Thymus (tissue), 11 donors: ENCODE data around the gene GPR85. TPM values are rescaled to one million over a fixed set of nuclear protein-coding genes. Genes with fewer than 3 reads are reported as not detected.

ENCODE experiments used
- DNase-seq, 9 donors: peaks; one replicate each; pipeline ENCODE4 v3.0.0-alpha.2; 2013; ENCODE audit warnings: low spot score in 9 of 9, low read depth in 6 of 9, missing footprints in 1 of 9
- H3K27ac ChIP-seq, 2 donors: one replicate each; pipeline ENCODE4 v1.5.1; 2013; ENCODE audit warnings: control low read depth in 1 of 2, low read depth in 1 of 2, low read length in 1 of 2, mild to moderate bottlenecking in 1 of 2, moderate library complexity in 1 of 2
- H3K27me3 ChIP-seq, 2 donors: one replicate each; pipeline ENCODE4 v1.5.1; 2013; ENCODE audit warnings: low read length in 1 of 2; ENCODE audit not compliant: control insufficient read depth in 2 of 2, insufficient read depth in 1 of 2
- H3K36me3 ChIP-seq, 2 donors: one replicate each; pipeline ENCODE4 v1.5.1; 2013; ENCODE audit warnings: low read length in 1 of 2, mild to moderate bottlenecking in 1 of 2, moderate library complexity in 1 of 2; ENCODE audit not compliant: control insufficient read depth in 2 of 2, insufficient read depth in 2 of 2
- H3K4me1 ChIP-seq, 2 donors: one replicate each; pipeline ENCODE4 v1.5.1; 2013; ENCODE audit warnings: low read length in 2 of 2; ENCODE audit not compliant: control insufficient read depth in 2 of 2, insufficient read depth in 2 of 2
- H3K4me3 ChIP-seq, 2 donors: one replicate each; pipeline ENCODE4 v1.5.1; 2013; ENCODE audit warnings: low read length in 2 of 2, control low read depth in 1 of 2, mild to moderate bottlenecking in 1 of 2
- H3K9me3 ChIP-seq, 2 donors: one replicate each; pipeline ENCODE4 v1.5.1; 2013; ENCODE audit warnings: low read length in 1 of 2, mild to moderate bottlenecking in 1 of 2; ENCODE audit not compliant: control insufficient read depth in 2 of 2, insufficient read depth in 1 of 2
- WGBS: extraction: QIAGEN DNeasy Blood & Tissue Kit; methylation state at CpG from one replicate; pipeline ENCODE4 v1.1.7; 2013; 5-methylcytosine and 5-hydroxymethylcytosine counted together
- polyA plus RNA-seq: library from polyadenylated mRNA; stranded (reverse); fragments of 200-250 nt; gene quantifications from one replicate; pipeline ENCODE4 v1.2.3, GENCODE V29; 2013
- total RNA-seq: library from RNA; stranded (reverse); fragments of 120-200 nt; gene quantifications from one replicate; pipeline ENCODE4 v1.2.4, GENCODE V29; 2013
- donor health status: healthy.

The GPR85 gene
- total and polyA plus RNA-seq, 2 donors = 0.71 to 1.3 TPM

DNA sequence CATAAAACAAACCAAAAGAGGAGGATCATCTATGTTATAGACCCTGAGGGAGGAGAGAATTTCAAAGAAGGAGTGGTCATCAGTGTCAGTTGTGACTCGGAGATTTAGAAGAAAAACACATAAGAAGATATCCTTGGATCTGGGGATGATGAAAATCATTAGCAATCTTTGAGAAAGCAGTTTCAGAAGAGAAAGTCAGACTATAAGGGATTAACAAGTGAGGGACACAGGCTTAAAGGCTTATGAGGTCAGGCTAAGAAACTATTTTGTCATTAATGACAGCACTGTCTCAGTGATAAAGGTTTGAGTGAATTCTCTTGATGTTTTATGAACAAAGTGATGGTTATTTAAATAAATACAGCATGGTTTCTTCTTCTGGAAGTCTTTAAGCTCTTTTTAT, 6.1 kb upstream of the GPR85 start:
- Histone ChIP-seq H3K9me3 (no peaks in the 10 kb centered on the region), H3K27ac (no peak overlapping the region), H3K27me3 (no peaks in the 10 kb centered on the region), H3K4me1 (no peaks in the 10 kb centered on the region), H3K36me3 (no peaks in the 10 kb centered on the region), H3K4me3 (no peak overlapping the region)
- 95% methylated on average over 1 of the region's 1 CpG for WGBS
- no peak for DNase-seq

DNA sequence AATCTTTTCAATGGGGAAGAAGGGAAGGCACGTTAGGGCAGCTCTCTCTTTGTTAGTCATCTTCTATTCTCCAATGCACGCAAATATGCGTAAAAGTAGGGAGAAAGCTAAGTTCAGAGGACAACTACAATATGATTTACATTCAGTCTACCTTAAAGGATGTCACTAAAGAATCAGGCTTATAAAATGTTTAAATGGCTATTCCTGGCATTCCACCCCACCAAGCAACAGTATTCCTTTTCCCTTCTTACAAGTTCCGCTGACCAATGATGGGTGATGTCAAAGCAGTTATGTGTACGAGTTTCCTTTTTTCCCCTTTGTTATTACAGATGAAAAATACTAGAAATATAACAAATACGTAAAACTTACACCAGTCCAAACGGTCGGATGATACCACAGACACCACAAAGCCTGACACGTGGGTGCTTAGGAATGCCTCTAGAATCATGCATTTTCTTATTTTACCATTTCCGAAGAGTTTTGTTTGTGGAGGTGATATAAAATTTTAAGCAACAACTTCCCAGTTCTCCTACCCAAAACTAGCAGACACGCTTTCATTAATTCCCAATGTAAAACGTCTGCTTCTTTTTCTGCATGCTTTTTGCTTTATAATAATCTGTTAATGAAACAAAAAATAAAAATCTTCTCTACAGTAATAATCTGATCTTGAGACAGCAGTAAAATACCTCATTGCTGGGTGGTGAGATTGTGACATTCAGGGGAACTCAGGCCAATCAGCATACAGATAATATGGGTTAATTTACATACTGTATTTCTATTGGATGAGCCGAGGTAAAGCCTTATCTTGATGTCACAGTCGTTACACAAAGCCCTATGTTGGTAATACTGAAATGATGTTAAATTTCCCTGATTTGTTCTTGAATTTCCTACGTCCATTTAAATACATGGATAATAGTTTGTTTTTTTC, 708 bp upstream of the GPR85 start:
- Histone ChIP-seq H3K27me3 (peaks cover 0 to 18% of the 10 kb centered on the region in 2 donors), H3K36me3 (no peaks in the 10 kb centered on the region), H3K27ac (peak overlapping the region in 1 of 2 donors; percentile 13), H3K4me1 (peaks cover 0 to 3% of the 10 kb centered on the region in 2 donors), H3K9me3 (no peaks in the 10 kb centered on the region), H3K4me3 (peak overlapping the region in 1 of 2 donors; percentile 33)
- peak in 4 of 9 donors; percentile 3 to 39 (median 11) for DNase-seq
- WGBS = 55% methylated on average over 15 of the region's 15 CpGs

DNA sequence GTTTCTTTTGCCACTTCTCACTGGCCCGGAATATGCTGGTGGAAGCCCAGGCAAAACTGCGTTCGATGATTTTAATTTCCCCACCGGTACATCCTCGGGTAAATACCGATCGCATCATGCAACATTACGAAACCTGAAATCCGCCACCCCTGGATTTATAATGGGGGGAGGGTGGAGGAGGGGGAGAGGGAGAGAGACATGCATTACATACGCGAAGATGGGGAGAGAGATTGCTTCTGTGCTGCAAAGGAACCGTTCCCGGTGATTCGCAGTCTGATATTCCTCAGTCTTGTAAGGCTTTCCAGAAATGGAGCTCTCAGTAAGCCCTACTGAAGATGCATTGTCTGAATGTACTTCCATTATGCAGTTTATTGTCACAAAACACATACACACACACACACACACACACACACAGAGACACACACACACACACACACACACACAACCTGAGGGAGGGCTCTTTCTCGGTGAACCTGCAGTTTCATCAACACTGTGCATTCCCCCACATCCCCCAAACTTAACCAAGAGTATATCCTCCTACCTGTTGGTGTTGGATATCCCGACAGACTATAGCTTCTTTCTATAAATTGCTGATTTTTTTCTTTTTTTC, 741 bp downstream of the GPR85 start:
- Histone ChIP-seq H3K4me1 (peaks cover 0 to 3% of the 10 kb centered on the region in 2 donors), H3K4me3 (no peak overlapping the region), H3K27ac (no peak overlapping the region), H3K36me3 (no peaks in the 10 kb centered on the region), H3K27me3 (peaks cover 0 to 18% of the 10 kb centered on the region in 2 donors), H3K9me3 (no peaks in the 10 kb centered on the region)
- DNase-seq = no peak
- WGBS = 26% methylated on average over 16 of the region's 16 CpGs

DNA sequence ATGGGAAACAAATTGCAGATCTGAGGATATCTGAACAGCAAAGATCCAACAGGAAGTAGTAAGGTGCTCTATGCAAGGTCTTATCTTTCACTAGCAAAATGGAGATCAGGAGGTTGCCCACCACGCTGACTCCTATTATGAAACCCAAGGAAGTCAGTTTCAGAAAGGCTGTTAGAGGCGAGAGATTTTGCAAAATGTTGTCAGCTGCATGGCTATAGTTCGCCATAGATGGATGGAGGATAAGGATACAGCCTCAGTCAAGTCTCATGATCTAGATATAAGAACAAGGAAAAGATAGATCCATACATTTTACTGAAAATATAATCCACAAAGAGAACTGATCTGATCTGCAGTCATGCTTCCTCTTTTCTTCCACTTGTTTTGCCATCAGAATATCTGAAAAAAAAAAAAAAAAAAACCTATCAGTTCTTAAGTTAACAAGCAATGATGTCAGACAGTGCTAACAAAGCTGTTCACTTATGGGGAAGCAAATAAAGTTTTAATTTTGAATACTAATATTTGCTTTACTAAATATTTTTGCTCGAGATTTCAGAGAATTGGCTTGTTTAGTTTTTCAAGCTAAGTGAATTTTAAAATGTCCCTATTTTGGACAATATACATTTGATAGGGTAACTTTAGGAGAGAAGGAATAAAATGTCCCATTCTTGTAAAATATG, 2.0 kb downstream of the GPR85 start:
- H3K4me3 ChIP-seq = no peak overlapping the region
- DNase-seq = no peak
- H3K27me3 ChIP-seq = peaks cover 0 to 18% of the 10 kb centered on the region in 2 donors
- H3K36me3 ChIP-seq = no peaks in the 10 kb centered on the region
- H3K27ac ChIP-seq = no peak overlapping the region
- WGBS = 93% methylated on average over 4 of the region's 4 CpGs
- H3K9me3 ChIP-seq = no peaks in the 10 kb centered on the region
- H3K4me1 ChIP-seq = peaks cover 0 to 3% of the 10 kb centered on the region in 2 donors

DNA sequence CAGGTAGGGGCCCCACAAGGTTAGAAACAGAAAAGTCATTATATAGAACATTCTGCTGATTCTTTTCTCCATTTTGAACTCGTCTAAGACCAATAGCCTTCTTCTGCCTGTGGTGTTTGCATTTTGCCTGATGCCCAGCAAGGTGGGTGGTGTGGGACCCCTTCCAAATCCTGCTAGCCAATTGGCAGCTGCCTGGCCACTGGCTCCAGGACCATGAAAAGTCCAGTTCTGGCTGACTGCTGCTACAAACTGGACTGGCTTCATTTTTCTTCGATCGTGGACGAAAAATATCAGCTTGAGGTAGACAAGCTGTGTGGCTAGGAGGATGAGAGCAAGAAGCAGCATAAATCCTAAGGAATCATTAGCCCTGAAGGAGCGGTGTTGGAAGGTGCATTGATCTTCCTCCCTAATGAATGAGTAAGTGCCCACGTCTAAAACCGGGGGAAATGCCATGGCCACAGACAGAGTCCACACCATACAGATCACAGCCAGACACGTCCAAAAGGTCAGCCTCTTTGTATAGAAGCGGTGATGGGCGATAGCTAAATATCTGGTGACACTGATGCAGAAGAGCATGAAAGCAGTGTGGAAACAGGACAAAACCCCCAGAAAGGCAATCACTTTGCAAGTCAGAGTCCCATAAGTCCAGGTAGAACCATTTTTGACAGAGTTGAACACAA, 2.7 kb downstream of the GPR85 start:
- no peak for DNase-seq
- 94% methylated on average over 10 of the region's 10 CpGs for WGBS

DNA sequence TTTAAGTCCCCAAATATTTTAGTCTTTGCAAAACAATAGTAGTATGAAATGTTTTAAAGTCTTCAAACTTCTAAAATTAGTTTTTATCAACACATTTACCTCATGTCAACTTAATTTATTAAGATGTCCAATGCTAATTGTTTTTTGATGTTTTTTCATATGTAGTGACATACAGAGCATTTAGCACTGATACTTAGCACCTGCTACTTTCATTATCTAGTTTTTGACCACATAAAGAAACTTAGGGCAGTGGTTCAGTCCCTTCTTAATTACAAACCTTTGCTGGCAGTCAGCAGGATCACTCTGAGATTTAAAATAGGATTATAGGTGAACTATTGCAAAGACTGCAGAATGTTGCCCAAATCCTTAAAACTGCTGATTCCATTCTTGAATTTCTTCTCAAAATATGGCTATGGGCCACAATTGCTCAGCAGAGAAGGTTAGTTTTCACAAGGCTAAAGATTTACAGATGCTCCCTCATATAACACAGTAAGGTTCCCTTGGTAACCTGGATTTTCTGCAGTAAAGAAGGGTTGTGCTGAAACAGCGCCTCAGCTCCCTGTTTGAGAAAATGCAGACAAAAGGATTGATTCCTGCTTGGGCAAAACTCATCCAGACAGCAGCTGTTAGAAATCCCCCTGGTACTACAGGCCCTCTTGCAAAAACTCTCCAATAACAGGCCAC, 3.4 kb downstream of the GPR85 start:
- Histone ChIP-seq H3K27me3 (peaks cover 0 to 18% of the 10 kb centered on the region in 2 donors), H3K4me1 (peaks cover 0 to 3% of the 10 kb centered on the region in 2 donors), H3K4me3 (no peak overlapping the region), H3K36me3 (no peaks in the 10 kb centered on the region), H3K27ac (no peak overlapping the region), H3K9me3 (no peaks in the 10 kb centered on the region)
- WGBS = 95% methylated on average over 1 of the region's 1 CpG
- DNase-seq = no peak

More for the DNA sequence above, 2.7 kb downstream of the GPR85 start:
- H3K9me3 ChIP-seq = no peaks in the 10 kb centered on the region
- peaks cover 0 to 18% of the 10 kb centered on the region in 2 donors for H3K27me3 ChIP-seq
- no peak overlapping the region for H3K27ac ChIP-seq
- peaks cover 0 to 3% of the 10 kb centered on the region in 2 donors for H3K4me1 ChIP-seq
- H3K4me3 ChIP-seq = no peak overlapping the region
- H3K36me3 ChIP-seq = no peaks in the 10 kb centered on the region

DNA sequence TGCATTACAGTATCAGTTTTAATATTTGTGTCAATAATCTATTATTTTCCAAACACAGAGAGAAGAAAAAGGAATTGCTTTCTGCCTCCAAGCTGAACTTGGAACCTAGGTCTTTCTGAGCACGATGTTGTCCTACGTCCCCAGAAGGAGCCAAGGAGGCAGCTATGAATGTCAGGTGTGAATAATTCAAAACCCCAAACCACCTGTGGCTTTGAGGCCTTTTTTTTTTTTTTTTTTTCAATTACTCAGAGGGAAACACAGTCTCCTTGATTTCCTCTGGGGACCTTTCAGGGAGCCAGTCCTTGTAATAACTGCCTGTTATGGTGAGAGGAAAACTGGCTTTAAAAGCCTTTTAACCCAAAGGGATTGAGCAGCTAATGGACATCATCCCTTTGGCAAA, 8.3 kb downstream of the GPR85 start:
- no peak for DNase-seq
- Histone ChIP-seq H3K27ac (no peak overlapping the region), H3K27me3 (no peaks in the 10 kb centered on the region), H3K9me3 (no peaks in the 10 kb centered on the region), H3K36me3 (no peaks in the 10 kb centered on the region), H3K4me3 (no peak overlapping the region), H3K4me1 (no peaks in the 10 kb centered on the region)
- 91% methylated on average over 2 of the region's 2 CpGs for WGBS

DNA sequence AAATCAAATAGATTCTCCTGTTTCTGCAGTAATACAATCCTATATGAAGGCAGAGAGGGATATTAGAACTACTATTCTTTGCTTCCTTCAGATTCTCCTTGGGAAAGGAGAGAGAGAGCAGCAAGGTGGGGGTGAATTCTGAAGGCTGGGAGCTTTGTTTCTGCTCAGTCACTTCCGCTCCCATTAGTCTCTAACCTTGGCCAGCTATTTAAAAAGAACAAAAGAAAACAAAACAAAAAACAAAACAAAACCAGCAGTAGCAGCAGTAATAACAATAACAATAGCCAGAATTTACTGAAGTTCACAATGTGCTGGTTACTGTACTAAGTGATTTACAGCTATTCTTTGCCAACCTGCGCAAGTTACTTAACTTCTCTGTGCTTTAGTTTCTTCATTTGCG, 9.9 kb downstream of the GPR85 start:
- Histone ChIP-seq H3K4me3 (no peak overlapping the region), H3K27me3 (no peaks in the 10 kb centered on the region), H3K36me3 (no peaks in the 10 kb centered on the region), H3K4me1 (no peaks in the 10 kb centered on the region), H3K9me3 (no peaks in the 10 kb centered on the region), H3K27ac (no peak overlapping the region)
- WGBS = 95% methylated on average over 3 of the region's 3 CpGs
- no peak for DNase-seq
